Measurements from ENCODE around the gene SASH1. TPM values are rescaled to one million over a fixed set of nuclear protein-coding genes. Genes with fewer than 3 reads are reported as not detected.

SASH1 gene
- total and polyA plus RNA-seq, 2 donors (not counting 3 experiments of a cell fraction or from before 2014, with no cell fraction given): 18.5 to 103 TPM

DNA sequence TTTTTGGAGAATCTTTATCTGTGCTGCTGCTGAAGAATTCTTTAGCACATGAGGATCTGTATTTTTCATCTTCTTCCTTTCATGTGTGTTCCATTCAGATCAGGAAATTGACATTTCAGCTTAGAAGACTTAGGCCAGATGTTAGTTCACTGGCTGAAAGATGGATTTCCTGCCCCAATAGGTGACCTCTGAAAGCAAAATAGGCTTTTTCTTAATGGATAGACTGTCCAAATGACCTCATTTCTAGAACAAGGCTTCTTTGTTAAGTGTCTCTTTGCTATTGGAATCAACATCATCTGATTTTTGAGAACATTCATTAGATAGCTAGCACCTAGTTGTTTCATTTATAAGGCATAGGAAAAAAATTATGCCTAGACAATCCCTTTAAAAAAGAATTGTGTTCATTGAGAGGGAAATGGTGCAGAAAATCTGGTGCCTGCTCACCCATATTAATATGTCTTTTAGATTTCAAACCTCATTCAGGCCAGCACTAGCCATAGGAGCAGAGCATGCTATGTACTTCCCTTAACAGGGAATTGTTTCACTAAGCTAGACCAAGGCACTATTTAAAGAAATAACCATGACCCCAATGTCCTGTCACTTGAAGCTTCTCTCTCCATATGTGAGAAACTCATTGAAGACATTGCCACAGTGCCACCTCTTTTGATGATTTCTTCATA lies 13.6 kb upstream of the SASH1 start:
- POLR2A ChIA-PET: interaction anchor here (1.1 to 1.3 kb wide), 2 partner anchors 24 to 61 kb away, joined by 3 to 13 read pairs; no protein-coding TSS in a partner anchor

More for the DNA sequence above, 13.6 kb upstream of the SASH1 start:
- Histone ChIP-seq H3K27ac (ENCODE audit: insufficient read depth, low read depth, low read length) (peak overlapping the region; percentile 46), H3K36me3 (ENCODE audit: control insufficient read depth in 2 of 2, extremely low read depth in 1 of 2, insufficient read depth in 2 of 2, low read length in 2 of 2) (no peaks in the 10 kb centered on the region), H3K4me2 (ENCODE audit: insufficient read depth, low read length) (peak overlapping the region; percentile 1), H3K9me3 (replicated peaks; ENCODE audit: control insufficient read depth, insufficient read depth, low read length) (no peaks in the 10 kb centered on the region), H2AFZ (ENCODE audit: low read depth, low read length) (no peak overlapping the region), H3K4me1 (ENCODE audit: control insufficient read depth, extremely low read depth, insufficient read depth, low read length) (peaks cover 37% of the 10 kb centered on the region), H3K27me3 (ENCODE audit: control insufficient read depth in 2 of 2, insufficient read depth in 2 of 2, low read length in 2 of 2) (no peaks in the 10 kb centered on the region), H3K9me1 (replicated peaks; ENCODE audit: control insufficient read depth, extremely low read depth, insufficient read depth, low read length) (no peaks in the 10 kb centered on the region), H3K9ac (replicated peaks; ENCODE audit: extremely low read depth, insufficient read depth, low read length) (no peak overlapping the region), H4K20me1 (replicated peaks; ENCODE audit: control insufficient read depth, extremely low read depth, insufficient read depth, low read length) (no peaks in the 10 kb centered on the region), H3K79me2 (ENCODE audit: control insufficient read depth, insufficient read depth, low read length) (no peaks in the 10 kb centered on the region), H3K4me3 (replicated peaks in 1 of 3; ENCODE audit: insufficient read depth in 1 of 3, low read depth in 1 of 3, low read length in 3 of 3) (no peak overlapping the region)
- dilution Hi-C loops (cut with MboI; ENCODE audit: extremely low pct_ligation_motif_present, low sequenced_read_pairs): no loop called here
- DNase-seq (ENCODE audit: low read depth, low spot score) (peak; percentile 60), FAIRE-seq (peak; percentile 40)
- TF ChIP-seq JUN (IDR thresholded peaks at IDR 0.05; ENCODE audit: borderline replicate concordance, insufficient read depth, insufficient read length, low read depth) (peak; percentile 32), POLR2AphosphoS5 (IDR thresholded peaks at IDR 0.05; ENCODE audit: insufficient read depth, low read depth, low read length) (no peak), FOS (IDR thresholded peaks at IDR 0.05; ENCODE audit: borderline replicate concordance, insufficient read depth, low read length) (no peak), GATA2 (IDR thresholded peaks at IDR 0.05; ENCODE audit: insufficient read depth, insufficient read length, low read depth, low read length) (no peak), POLR2A (IDR thresholded peaks at IDR 0.05; ENCODE audit: low read depth, low read length) (no peak)
- TF ChIP-seq, protein P1, sequence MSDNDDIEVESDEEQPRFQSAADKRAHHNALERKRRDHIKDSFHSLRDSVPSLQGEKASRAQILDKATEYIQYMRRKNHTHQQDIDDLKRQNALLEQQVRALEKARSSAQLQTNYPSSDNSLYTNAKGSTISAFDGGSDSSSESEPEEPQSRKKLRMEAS (IDR thresholded peaks at IDR 0.05; ENCODE audit: insufficient read depth, insufficient read length): no peak
- TF ChIP-seq, protein P2, sequence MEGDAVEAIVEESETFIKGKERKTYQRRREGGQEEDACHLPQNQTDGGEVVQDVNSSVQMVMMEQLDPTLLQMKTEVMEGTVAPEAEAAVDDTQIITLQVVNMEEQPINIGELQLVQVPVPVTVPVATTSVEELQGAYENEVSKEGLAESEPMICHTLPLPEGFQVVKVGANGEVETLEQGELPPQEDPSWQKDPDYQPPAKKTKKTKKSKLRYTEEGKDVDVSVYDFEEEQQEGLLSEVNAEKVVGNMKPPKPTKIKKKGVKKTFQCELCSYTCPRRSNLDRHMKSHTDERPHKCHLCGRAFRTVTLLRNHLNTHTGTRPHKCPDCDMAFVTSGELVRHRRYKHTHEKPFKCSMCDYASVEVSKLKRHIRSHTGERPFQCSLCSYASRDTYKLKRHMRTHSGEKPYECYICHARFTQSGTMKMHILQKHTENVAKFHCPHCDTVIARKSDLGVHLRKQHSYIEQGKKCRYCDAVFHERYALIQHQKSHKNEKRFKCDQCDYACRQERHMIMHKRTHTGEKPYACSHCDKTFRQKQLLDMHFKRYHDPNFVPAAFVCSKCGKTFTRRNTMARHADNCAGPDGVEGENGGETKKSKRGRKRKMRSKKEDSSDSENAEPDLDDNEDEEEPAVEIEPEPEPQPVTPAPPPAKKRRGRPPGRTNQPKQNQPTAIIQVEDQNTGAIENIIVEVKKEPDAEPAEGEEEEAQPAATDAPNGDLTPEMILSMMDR (IDR thresholded peaks at IDR 0.05; ENCODE audit: extremely low read depth in 1 of 2, insufficient read depth in 1 of 2, low read depth in 1 of 2, low read length in 2 of 2): no peak
- BruUV-seq (replicated peaks): no TSS peak
- CTCF ChIA-PET: interaction anchor here (0.7 to 3.3 kb wide), 15 partner anchors 10 to 201 kb away, joined by 3 to 23 read pairs (median 3); no protein-coding TSS in a partner anchor
- intact Hi-C loops (cut with micrococcal nuclease): loop anchor here (1.0 kb wide), 2 partner anchors 12 to 38 kb away; no protein-coding TSS in a partner anchor

All from endothelial cell of umbilical vein (primary cell).